Activated CD4-positive, alpha-beta T cell treated with anti-CD3 and anti-CD28 coated beads, Interleukin-2, Interleukin-4, amounts not matched to agents 100 ng/mL and 50 ng/mL, durations not matched to agents 16 hours and 8 hours (primary cell): ENCODE results near the gene ST6GALNAC3.
"Not testable (repeated sequence)": the region's sequence is repeated elsewhere in the genome, so short reads cannot be mapped to it uniquely, and the experiment has no call there.

Source experiments
- DNase-seq: peaks from one replicate; pipeline ENCODE4 v3.0.0-alpha.2; 2020; ENCODE audit warnings: low spot score

ST6GALNAC3 gene

GRCh38 chr1:76290271-76290670, 215.7 kb downstream of the ST6GALNAC3 start:
- no peak for DNase-seq

GRCh38 chr1:76291191-76291590, 216.6 kb downstream of the ST6GALNAC3 start:
- DNase-seq, result no peak

GRCh38 chr1:76291737-76292136, 217.2 kb downstream of the ST6GALNAC3 start:
- DNase-seq, result no peak

- no peak for DNase-seq
These were observed 218.1 kb downstream of the ST6GALNAC3 start for GRCh38 chr1:76292418-76293184.

- DNase-seq, result no peak
These were observed 219.3 kb downstream of the ST6GALNAC3 start for GRCh38 chr1:76293831-76294230.

- peak; percentile 53 for DNase-seq
These were observed 220.1 kb downstream of the ST6GALNAC3 start for GRCh38 chr1:76294482-76295194.

GRCh38 chr1:76298399-76298798, 223.9 kb downstream of the ST6GALNAC3 start:
- no peak for DNase-seq

- no peak for DNase-seq
These were observed 224.5 kb downstream of the ST6GALNAC3 start for GRCh38 chr1:76299036-76299435.

- DNase-seq, result no peak
These were observed 226.0 kb downstream of the ST6GALNAC3 start for GRCh38 chr1:76300556-76300955.

GRCh38 chr1:76302711-76303339, 228.3 kb downstream of the ST6GALNAC3 start:
- DNase-seq, result no peak

- DNase-seq, result no peak
These were observed 228.8 kb downstream of the ST6GALNAC3 start for GRCh38 chr1:76303340-76303717.

GRCh38 chr1:76313304-76313703, 238.8 kb downstream of the ST6GALNAC3 start:
- no peak for DNase-seq

GRCh38 chr1:76314730-76315129, 240.2 kb downstream of the ST6GALNAC3 start:
- DNase-seq, result no peak

GRCh38 chr1:76317299-76317900, 242.9 kb downstream of the ST6GALNAC3 start:
- no peak for DNase-seq

- peak; percentile 65 for DNase-seq
These were observed 256.6 kb downstream of the ST6GALNAC3 start for GRCh38 chr1:76330991-76331603.

GRCh38 chr1:76335882-76336281, 261.3 kb downstream of the ST6GALNAC3 start:
- DNase-seq, result no peak

GRCh38 chr1:76336931-76337371, 262.4 kb downstream of the ST6GALNAC3 start:
- DNase-seq, result no peak

- no peak for DNase-seq
These were observed 263.1 kb downstream of the ST6GALNAC3 start for GRCh38 chr1:76337542-76338219.

GRCh38 chr1:76340056-76340455, 265.5 kb downstream of the ST6GALNAC3 start:
- DNase-seq, result no peak

- not testable (repeated sequence) for DNase-seq
These were observed 267.3 kb downstream of the ST6GALNAC3 start for GRCh38 chr1:76341816-76342215.

- DNase-seq, result no peak
These were observed 268.8 kb downstream of the ST6GALNAC3 start for GRCh38 chr1:76343356-76343755.
